ENCODE results near the gene CNTN6.

Gene CNTN6

DNA sequence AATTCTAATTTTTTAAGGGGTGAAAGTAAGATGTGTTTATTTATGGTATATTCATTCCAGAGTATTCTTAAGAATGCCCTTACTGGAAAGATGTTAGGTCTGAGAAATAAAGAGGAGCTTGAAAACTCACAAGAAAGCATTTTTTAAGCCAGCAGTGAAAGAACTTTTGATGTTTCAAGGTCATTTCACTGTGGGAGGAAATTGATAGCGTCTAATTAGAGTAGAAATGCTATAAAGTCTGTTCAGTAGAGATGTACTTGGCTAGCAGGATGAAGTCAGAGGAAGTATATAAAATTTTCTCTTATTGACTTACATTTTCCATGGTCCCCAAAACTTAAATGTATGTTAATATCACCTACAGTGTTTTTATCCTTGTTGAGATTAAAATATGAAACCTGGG is 354.6 kb downstream of the CNTN6 start:
- no peak for TF ChIP-seq TAF1 (IDR thresholded peaks at IDR 0.05; ENCODE audit: low read depth)

DNA sequence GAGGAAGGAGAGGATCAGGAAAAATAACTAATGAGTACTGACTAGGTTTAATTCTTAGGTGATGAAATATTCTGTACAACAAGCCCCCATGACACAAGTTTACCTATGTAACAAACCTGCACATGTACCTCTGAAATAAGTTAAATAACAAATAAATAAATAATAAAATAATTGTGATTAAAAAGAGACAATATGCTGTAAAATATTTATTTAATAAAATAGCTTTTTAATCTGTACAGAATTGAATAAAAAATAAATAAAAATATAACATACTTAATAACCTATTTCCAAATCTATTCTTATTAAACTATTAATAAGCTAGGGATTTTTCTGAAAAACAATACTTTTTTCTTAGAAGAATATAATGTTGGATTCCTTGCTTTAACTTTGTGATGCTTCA is 355.6 kb downstream of the CNTN6 start:
- no peak for TF ChIP-seq NFIC (IDR thresholded peaks at IDR 0.05)
- TF ChIP-seq TCF12 (IDR thresholded peaks at IDR 0.05; ENCODE audit: low read depth): no peak
- TF ChIP-seq RAD21 (IDR thresholded peaks at IDR 0.05; ENCODE audit: low read depth): no peak
- TF ChIP-seq TEAD4 (IDR thresholded peaks at IDR 0.05): no peak
- TF ChIP-seq, protein P1, sequence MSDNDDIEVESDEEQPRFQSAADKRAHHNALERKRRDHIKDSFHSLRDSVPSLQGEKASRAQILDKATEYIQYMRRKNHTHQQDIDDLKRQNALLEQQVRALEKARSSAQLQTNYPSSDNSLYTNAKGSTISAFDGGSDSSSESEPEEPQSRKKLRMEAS (IDR thresholded peaks at IDR 0.05): no peak
- no peak for TF ChIP-seq EGR1 (IDR thresholded peaks at IDR 0.05)
- TF ChIP-seq TAF1 (IDR thresholded peaks at IDR 0.05; ENCODE audit: low read depth): no peak
- TF ChIP-seq CREB1 (IDR thresholded peaks at IDR 0.05; ENCODE audit: low read depth): no peak
- TF ChIP-seq CEBPB (IDR thresholded peaks at IDR 0.05): no peak
- no peak for TF ChIP-seq ZBTB7A (IDR thresholded peaks at IDR 0.05; ENCODE audit: low read depth)
- TF ChIP-seq, protein P2, sequence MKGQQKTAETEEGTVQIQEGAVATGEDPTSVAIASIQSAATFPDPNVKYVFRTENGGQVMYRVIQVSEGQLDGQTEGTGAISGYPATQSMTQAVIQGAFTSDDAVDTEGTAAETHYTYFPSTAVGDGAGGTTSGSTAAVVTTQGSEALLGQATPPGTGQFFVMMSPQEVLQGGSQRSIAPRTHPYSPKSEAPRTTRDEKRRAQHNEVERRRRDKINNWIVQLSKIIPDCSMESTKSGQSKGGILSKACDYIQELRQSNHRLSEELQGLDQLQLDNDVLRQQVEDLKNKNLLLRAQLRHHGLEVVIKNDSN (IDR thresholded peaks at IDR 0.05): no peak
- TF ChIP-seq YY1 (IDR thresholded peaks at IDR 0.05; ENCODE audit: low read depth): no peak
- no peak for TF ChIP-seq EP300 (IDR thresholded peaks at IDR 0.05; ENCODE audit: borderline replicate concordance)
- TF ChIP-seq, protein P3, sequence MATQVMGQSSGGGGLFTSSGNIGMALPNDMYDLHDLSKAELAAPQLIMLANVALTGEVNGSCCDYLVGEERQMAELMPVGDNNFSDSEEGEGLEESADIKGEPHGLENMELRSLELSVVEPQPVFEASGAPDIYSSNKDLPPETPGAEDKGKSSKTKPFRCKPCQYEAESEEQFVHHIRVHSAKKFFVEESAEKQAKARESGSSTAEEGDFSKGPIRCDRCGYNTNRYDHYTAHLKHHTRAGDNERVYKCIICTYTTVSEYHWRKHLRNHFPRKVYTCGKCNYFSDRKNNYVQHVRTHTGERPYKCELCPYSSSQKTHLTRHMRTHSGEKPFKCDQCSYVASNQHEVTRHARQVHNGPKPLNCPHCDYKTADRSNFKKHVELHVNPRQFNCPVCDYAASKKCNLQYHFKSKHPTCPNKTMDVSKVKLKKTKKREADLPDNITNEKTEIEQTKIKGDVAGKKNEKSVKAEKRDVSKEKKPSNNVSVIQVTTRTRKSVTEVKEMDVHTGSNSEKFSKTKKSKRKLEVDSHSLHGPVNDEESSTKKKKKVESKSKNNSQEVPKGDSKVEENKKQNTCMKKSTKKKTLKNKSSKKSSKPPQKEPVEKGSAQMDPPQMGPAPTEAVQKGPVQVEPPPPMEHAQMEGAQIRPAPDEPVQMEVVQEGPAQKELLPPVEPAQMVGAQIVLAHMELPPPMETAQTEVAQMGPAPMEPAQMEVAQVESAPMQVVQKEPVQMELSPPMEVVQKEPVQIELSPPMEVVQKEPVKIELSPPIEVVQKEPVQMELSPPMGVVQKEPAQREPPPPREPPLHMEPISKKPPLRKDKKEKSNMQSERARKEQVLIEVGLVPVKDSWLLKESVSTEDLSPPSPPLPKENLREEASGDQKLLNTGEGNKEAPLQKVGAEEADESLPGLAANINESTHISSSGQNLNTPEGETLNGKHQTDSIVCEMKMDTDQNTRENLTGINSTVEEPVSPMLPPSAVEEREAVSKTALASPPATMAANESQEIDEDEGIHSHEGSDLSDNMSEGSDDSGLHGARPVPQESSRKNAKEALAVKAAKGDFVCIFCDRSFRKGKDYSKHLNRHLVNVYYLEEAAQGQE (IDR thresholded peaks at IDR 0.05; ENCODE audit: low read depth): no peak
- TF ChIP-seq FOXM1 (IDR thresholded peaks at IDR 0.05; ENCODE audit: borderline replicate concordance, low read depth): no peak
